Astrocyte of the hippocampus (primary cell): ENCODE measurements around the gene DLG2.
"Not testable (repeated sequence)": the region's sequence is repeated elsewhere in the genome, so short reads cannot be mapped to it uniquely, and the experiment has no call there.

Source experiments
- DNase-seq: peaks from one replicate; pipeline ENCODE4 v3.0.0; 2011; ENCODE audit warnings: low read depth, low spot score

DLG2 gene

GRCh38 chr11:83472806-83473205 lies 2154.3 kb downstream of the DLG2 start:
- DNase-seq = no peak

- DNase-seq = no peak
Measured at GRCh38 chr11:83471831-83472727, 2155.1 kb downstream of the DLG2 start.

- no peak for DNase-seq
Measured at GRCh38 chr11:83467837-83468236, 2159.3 kb downstream of the DLG2 start.

- no peak for DNase-seq
Measured at GRCh38 chr11:83464160-83464944, 2162.8 kb downstream of the DLG2 start.

GRCh38 chr11:83459798-83460197 lies 2167.3 kb downstream of the DLG2 start:
- no peak for DNase-seq

- DNase-seq = no peak
Measured at GRCh38 chr11:83456566-83456965, 2170.6 kb downstream of the DLG2 start.

- peak; percentile 57 for DNase-seq
Measured at GRCh38 chr11:83456075-83456474, 2171.1 kb downstream of the DLG2 start.

- no peak for DNase-seq
Measured at GRCh38 chr11:83455356-83455755, 2171.8 kb downstream of the DLG2 start.

GRCh38 chr11:83454674-83455073 lies 2172.5 kb downstream of the DLG2 start:
- DNase-seq = no peak

- DNase-seq = no peak
Measured at GRCh38 chr11:83449338-83449913, 2177.7 kb downstream of the DLG2 start.

- no peak for DNase-seq
Measured at GRCh38 chr11:83448686-83449085, 2178.5 kb downstream of the DLG2 start.

- not testable (repeated sequence) for DNase-seq
Measured at GRCh38 chr11:83443880-83444279, 2183.3 kb downstream of the DLG2 start.

- no peak for DNase-seq
Measured at GRCh38 chr11:83441601-83442000, 2185.5 kb downstream of the DLG2 start.

GRCh38 chr11:83441171-83441570 lies 2186.0 kb downstream of the DLG2 start:
- no peak for DNase-seq

- no peak for DNase-seq
Measured at GRCh38 chr11:83438438-83438837, 2188.7 kb downstream of the DLG2 start.

- DNase-seq = no peak
Measured at GRCh38 chr11:83437939-83438338, 2189.2 kb downstream of the DLG2 start.

GRCh38 chr11:83436855-83437254 lies 2190.3 kb downstream of the DLG2 start:
- peak; percentile 39 for DNase-seq

GRCh38 chr11:83434812-83435211 lies 2192.3 kb downstream of the DLG2 start:
- not testable (repeated sequence) for DNase-seq

- DNase-seq = no peak
Measured at GRCh38 chr11:83427943-83428342, 2199.2 kb downstream of the DLG2 start.

GRCh38 chr11:83427501-83427900 lies 2199.6 kb downstream of the DLG2 start:
- no peak for DNase-seq

GRCh38 chr11:83425137-83425466 lies 2202.0 kb downstream of the DLG2 start:
- no peak for DNase-seq

GRCh38 chr11:83424376-83425136 lies 2202.6 kb downstream of the DLG2 start:
- DNase-seq = no peak
